Neural cell (in vitro differentiated cells): ENCODE measurements around the gene ARF3. TPM values are rescaled to one million over a fixed set of nuclear protein-coding genes. Genes with fewer than 3 reads are reported as not detected.

Source experiments
- H2AFZ ChIP-seq: fragments of 200-600, 300-800 bp; sonication (generic), shearing (Covaris generic); 2 replicates; pipeline ENCODE4 v1.6.0; 2014; ENCODE audit warnings: low read depth, mild to moderate bottlenecking, antibody characterized with exemption, low read length, moderate library complexity
- H3F3A ChIP-seq: fragments of 200-600 bp; shearing (Covaris generic); 2 replicates; pipeline ENCODE4 v1.6.1; 2016; ENCODE audit warnings: mild to moderate bottlenecking, moderate library complexity, mixed read lengths, antibody characterized with exemption, low read length; ENCODE audit not compliant: insufficient read depth, poor library complexity, severe bottlenecking
- H3K27ac ChIP-seq: fragments of 200-600, 300-800 bp; sonication (generic), shearing (Covaris generic); 2 replicates; pipeline ENCODE4 v1.5.1; 2014; ENCODE audit warnings: mild to moderate bottlenecking, low read length, moderate library complexity
- H3K27me3 ChIP-seq: fragments of 300-800, 200-600 bp; sonication (generic), shearing (Covaris generic); 2 replicates; pipeline ENCODE4 v1.6.0; 2014; ENCODE audit warnings: mild to moderate bottlenecking, low read depth, low read length, moderate library complexity; ENCODE audit not compliant: insufficient read depth
- H3K36me3 ChIP-seq: fragments of 300-800, 200-600 bp; sonication (generic), shearing (Covaris generic); 2 replicates; pipeline ENCODE4 v1.5.1; 2014; ENCODE audit warnings: mild to moderate bottlenecking, antibody characterized with exemption, low read length, moderate library complexity; ENCODE audit not compliant: insufficient read depth
- H3K4me2 ChIP-seq: fragments of 300-800, 200-600 bp; sonication (generic), shearing (Covaris generic); 2 replicates; pipeline ENCODE4 v1.6.0; 2014; ENCODE audit warnings: mild to moderate bottlenecking, low read length
- H3K4me3 ChIP-seq: fragments of 300-800, 200-600 bp; sonication (generic), shearing (Covaris generic); 2 replicates; pipeline ENCODE4 v1.5.1; 2014; ENCODE audit warnings: mild to moderate bottlenecking, low read length, moderate library complexity
- H3K79me2 ChIP-seq: fragments of 200-600 bp; shearing (Covaris generic); replicated peaks from 2 replicates; pipeline ENCODE4 v1.6.0; 2014; ENCODE audit warnings: mild to moderate bottlenecking, low read length, moderate library complexity; ENCODE audit not compliant: insufficient read depth
- H3K9ac ChIP-seq: fragments of 300-800, 200-600 bp; sonication (generic), shearing (Covaris generic); 2 replicates; pipeline ENCODE4 v1.6.1; 2016; ENCODE audit warnings: mild to moderate bottlenecking, low read length, mixed read lengths
- H3K9me2 ChIP-seq: fragments of 200-600 bp; shearing (Covaris generic); 2 replicates; pipeline ENCODE4 v1.6.1; 2016; ENCODE audit warnings: mild to moderate bottlenecking, low read length, mixed read lengths; ENCODE audit not compliant: insufficient read depth
- H3K9me3 ChIP-seq: fragments of 200-600, 300-800 bp; sonication (generic), shearing (Covaris generic); 2 replicates; pipeline ENCODE4 v1.6.1; 2016; ENCODE audit warnings: mild to moderate bottlenecking, mixed run types, low read length, moderate library complexity, mixed read lengths
- H4K20me1 ChIP-seq: fragments of 200-600 bp; shearing (Covaris generic); 2 replicates; pipeline ENCODE4 v1.6.1; 2016; ENCODE audit warnings: mild to moderate bottlenecking, mixed run types; ENCODE audit not compliant: insufficient read depth
- EP300 ChIP-seq: fragments of 450-650 bp; conservative IDR thresholded peaks from 2 replicates; pipeline ENCODE4 v1.6.1; 2014; ENCODE audit warnings: antibody characterized with exemption, mild to moderate bottlenecking, moderate library complexity; ENCODE audit not compliant: poor library complexity, severe bottlenecking
- EZH2 ChIP-seq: fragments of 200-600, 300-800 bp; shearing (Covaris generic), sonication (generic); IDR thresholded peaks from 2 replicates; pipeline ENCODE4 v1.6.1; 2014; ENCODE audit warnings: antibody characterized with exemption, low read length, borderline replicate concordance, mild to moderate bottlenecking; ENCODE audit not compliant: insufficient read depth, poor library complexity, severe bottlenecking
- MXI1 ChIP-seq: fragments of 450-650 bp; conservative IDR thresholded peaks from 2 replicates; pipeline ENCODE4 v1.6.1; 2014; ENCODE audit warnings: antibody characterized with exemption, mild to moderate bottlenecking; ENCODE audit not compliant: poor library complexity, severe bottlenecking
- POLR2AphosphoS5 ChIP-seq: IDR thresholded peaks from 2 replicates; pipeline ENCODE4 v1.6.1; 2012
- RAD21 ChIP-seq: fragments of 450-650 bp; conservative IDR thresholded peaks from 2 replicates; pipeline ENCODE4 v1.6.1; 2014; ENCODE audit warnings: antibody characterized with exemption, mild to moderate bottlenecking, moderate library complexity
- SMC3 ChIP-seq: fragments of 450-650 bp; conservative IDR thresholded peaks from 2 replicates; pipeline ENCODE4 v1.6.1; 2014; ENCODE audit warnings: antibody characterized with exemption, mild to moderate bottlenecking, moderate library complexity; ENCODE audit not compliant: poor library complexity
- TAF1 ChIP-seq: IDR thresholded peaks from 2 replicates; pipeline ENCODE4 v1.6.1; 2012; ENCODE audit warnings: low read depth
- polyA plus RNA-seq: library from polyadenylated mRNA; depleted of rRNA; stranded (reverse); fragments of >200 nt; gene quantifications from 2 replicates; pipeline ENCODE4 v1.2.3, GENCODE V29; 2014
- TF ChIP-seq, protein P1 (sequence below): IDR thresholded peaks from 2 replicates; pipeline ENCODE4 v1.6.1; 2012; ENCODE audit warnings: borderline replicate concordance

The ARF3 gene
- polyA plus RNA-seq, 1 donor from 2014 or later, result 114 TPM

DNA sequence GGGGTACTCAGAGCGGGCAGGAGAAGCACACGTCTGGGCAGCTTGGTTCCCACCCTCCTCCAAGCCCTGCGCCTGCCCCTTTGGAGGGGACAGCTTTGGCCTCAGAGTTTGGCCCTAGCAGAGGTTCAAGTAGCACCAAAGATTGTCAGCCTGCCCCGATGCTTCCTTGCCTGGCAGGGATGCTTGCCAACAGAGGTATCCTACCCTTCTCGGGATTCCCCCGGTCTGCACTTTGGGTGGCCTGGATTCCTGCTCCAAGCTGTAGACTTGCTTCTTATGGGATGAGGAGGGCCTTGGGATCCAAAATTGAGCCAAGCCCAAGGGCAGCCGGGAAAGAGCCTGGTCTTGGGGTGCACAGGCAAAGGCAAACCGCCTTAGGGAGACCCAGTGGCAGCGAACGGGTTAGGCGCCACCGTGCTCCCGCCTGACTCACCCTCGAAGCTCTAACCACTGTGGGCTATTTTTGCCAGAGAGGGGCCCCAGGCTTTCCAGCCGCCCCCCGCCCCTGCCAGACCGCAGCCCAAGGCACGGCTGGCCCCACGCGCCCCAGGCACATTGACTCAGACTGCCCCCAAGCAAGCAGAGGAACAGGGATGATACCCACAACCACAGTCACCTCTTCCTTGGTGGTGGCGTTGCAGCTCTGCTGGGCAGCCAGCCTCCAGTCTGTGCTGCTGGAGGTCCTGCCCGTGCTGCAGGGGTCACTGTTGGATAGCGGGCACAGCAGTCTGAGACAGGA is 15.1 kb upstream of the ARF3 start:
- Histone ChIP-seq H3K79me2 (no peaks in the 10 kb centered on the region), H3K27ac (no peak overlapping the region), H3F3A (no peaks in the 10 kb centered on the region), H3K9me2 (no peaks in the 10 kb centered on the region), H3K9me3 (no peaks in the 10 kb centered on the region), H2AFZ (no peak overlapping the region), H3K4me2 (no peak overlapping the region), H3K27me3 (peaks cover 100% of the 10 kb centered on the region), H3K9ac (peak overlapping the region; percentile 55), H4K20me1 (no peaks in the 10 kb centered on the region), H3K4me3 (peak overlapping the region; percentile 69), H3K36me3 (no peaks in the 10 kb centered on the region)
- no peak for TF ChIP-seq MXI1
- TF ChIP-seq TAF1, result no peak
- no peak for TF ChIP-seq RAD21
- TF ChIP-seq POLR2AphosphoS5, result no peak
- TF ChIP-seq EZH2, result no peak

DNA sequence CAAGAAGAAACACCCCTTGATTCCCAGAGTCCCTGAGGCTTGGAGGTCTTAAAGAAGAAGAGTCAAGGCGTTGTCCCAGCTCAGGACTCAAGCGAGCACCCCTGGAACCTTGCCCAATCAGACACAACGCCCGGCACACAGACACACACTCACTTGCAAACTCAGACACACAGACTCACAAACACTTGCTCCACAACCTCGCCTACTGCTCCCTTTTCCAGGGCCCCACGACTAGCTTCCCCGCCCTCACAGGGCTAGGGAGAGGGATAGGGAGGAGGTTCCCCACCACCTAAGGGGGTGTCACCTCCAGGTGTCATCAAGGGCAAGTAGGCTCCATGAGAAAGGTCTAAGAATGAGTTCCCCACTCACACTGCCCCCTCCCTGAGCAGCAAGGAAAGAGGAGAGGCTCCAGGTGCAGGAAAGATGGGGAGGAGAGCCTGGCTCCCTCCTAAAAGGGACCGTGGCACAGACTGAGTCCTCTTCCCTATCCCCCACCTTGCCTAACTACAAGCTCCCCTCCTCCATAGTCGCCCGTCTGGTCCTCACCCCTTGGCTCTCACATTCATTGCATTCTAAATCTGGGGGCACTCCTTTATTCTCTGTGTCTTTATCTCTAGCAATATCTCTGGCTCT is 13.5 kb upstream of the ARF3 start:
- no peaks in the 10 kb centered on the region for H3K9me2 ChIP-seq
- TF ChIP-seq SMC3, result no peak
- no peak for TF ChIP-seq EP300
- no peak for TF ChIP-seq POLR2AphosphoS5
- TF ChIP-seq, protein P1, sequence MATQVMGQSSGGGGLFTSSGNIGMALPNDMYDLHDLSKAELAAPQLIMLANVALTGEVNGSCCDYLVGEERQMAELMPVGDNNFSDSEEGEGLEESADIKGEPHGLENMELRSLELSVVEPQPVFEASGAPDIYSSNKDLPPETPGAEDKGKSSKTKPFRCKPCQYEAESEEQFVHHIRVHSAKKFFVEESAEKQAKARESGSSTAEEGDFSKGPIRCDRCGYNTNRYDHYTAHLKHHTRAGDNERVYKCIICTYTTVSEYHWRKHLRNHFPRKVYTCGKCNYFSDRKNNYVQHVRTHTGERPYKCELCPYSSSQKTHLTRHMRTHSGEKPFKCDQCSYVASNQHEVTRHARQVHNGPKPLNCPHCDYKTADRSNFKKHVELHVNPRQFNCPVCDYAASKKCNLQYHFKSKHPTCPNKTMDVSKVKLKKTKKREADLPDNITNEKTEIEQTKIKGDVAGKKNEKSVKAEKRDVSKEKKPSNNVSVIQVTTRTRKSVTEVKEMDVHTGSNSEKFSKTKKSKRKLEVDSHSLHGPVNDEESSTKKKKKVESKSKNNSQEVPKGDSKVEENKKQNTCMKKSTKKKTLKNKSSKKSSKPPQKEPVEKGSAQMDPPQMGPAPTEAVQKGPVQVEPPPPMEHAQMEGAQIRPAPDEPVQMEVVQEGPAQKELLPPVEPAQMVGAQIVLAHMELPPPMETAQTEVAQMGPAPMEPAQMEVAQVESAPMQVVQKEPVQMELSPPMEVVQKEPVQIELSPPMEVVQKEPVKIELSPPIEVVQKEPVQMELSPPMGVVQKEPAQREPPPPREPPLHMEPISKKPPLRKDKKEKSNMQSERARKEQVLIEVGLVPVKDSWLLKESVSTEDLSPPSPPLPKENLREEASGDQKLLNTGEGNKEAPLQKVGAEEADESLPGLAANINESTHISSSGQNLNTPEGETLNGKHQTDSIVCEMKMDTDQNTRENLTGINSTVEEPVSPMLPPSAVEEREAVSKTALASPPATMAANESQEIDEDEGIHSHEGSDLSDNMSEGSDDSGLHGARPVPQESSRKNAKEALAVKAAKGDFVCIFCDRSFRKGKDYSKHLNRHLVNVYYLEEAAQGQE, result no peak
- TF ChIP-seq EZH2, result no peak
- H3F3A ChIP-seq, result no peaks in the 10 kb centered on the region
- H3K79me2 ChIP-seq, result no peaks in the 10 kb centered on the region
- H3K4me2 ChIP-seq, result peak overlapping the region; percentile 65
- no peaks in the 10 kb centered on the region for H3K9me3 ChIP-seq
- H3K36me3 ChIP-seq, result no peaks in the 10 kb centered on the region
- peak overlapping the region; percentile 55 for H3K9ac ChIP-seq
- H2AFZ ChIP-seq, result no peak overlapping the region
- peak overlapping the region; percentile 69 for H3K4me3 ChIP-seq
- no peak overlapping the region for H3K27ac ChIP-seq
- H3K27me3 ChIP-seq, result peaks cover 97% of the 10 kb centered on the region
- no peaks in the 10 kb centered on the region for H4K20me1 ChIP-seq
